ENCODE results near the gene SEC16A.

SEC16A gene

DNA sequence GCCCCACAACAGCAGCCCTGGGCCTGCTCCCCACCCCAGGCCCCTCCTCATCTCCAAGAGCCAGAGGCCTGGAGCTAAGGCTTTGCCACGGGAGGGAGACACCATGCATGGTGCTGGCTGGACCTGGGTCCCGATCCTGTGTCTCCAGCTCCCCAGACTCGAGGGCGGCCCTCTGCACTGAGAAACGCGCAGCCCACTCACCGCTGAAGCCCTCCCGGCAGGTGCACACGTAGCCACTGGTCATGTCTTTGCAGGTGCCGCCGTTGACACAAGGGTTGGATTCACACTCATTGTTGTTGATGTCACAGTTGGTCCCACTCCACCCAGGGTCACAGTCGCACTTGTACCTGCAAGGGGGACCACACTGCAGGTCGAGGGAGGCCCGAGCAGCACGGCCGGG, 30.4 kb upstream of the SEC16A start:
- Histone ChIP-seq H3K27ac (replicated peaks; ENCODE audit: low read length) (no peak overlapping the region), H3K79me1 (ENCODE audit: low read depth, low read length) (peaks cover 30% of the 10 kb centered on the region), H3K4me2 (ENCODE audit: insufficient read depth, low read length, poor library complexity, severe bottlenecking) (no peak overlapping the region), H3K27me3 (ENCODE audit: control insufficient read depth in 3 of 3, insufficient read depth in 3 of 3, low read depth in 1 of 3, low read length in 3 of 3) (no peaks in the 10 kb centered on the region), H3K18ac (ENCODE audit: low read length) (peak overlapping the region; percentile 59), H3K14ac (ENCODE audit: low read length) (peak overlapping the region; percentile 31), H4K8ac (ENCODE audit: low read depth, low read length) (peak overlapping the region; percentile 29), H2BK5ac (ENCODE audit: low read length) (no peak overlapping the region), H3K9me3 (replicated peaks in 1 of 2; ENCODE audit: control insufficient read depth in 2 of 2, insufficient read depth in 1 of 2, low read depth in 1 of 2, low read length in 2 of 2) (peaks cover 0 to 2% of the 10 kb centered on the region in 2 donors), H2BK12ac (ENCODE audit: low read length) (no peak overlapping the region), H3K9ac (ENCODE audit: low read depth, low read length, poor library complexity) (no peak overlapping the region), H4K91ac (ENCODE audit: low read depth, low read length, poor library complexity) (no peak overlapping the region), H2BK15ac (ENCODE audit: low read length) (no peak overlapping the region), H3K4ac (ENCODE audit: low read length) (no peak overlapping the region), H3K4me3 (ENCODE audit: low read length in 2 of 2) (no peak overlapping the region), H3K36me3 (replicated peaks in 1 of 2; ENCODE audit: control insufficient read depth in 2 of 2, insufficient read depth in 2 of 2, low read length in 2 of 2) (peaks cover 87 to 97% of the 10 kb centered on the region in 2 donors), H3K4me1 (ENCODE audit: control insufficient read depth in 2 of 2, insufficient read depth in 1 of 2, low read depth in 1 of 2, low read length in 2 of 2) (peaks cover 0 to 14% of the 10 kb centered on the region in 2 donors), H2AK5ac (ENCODE audit: low read depth, low read length) (peak overlapping the region; percentile 14), H3K23ac (ENCODE audit: low read depth, low read length, poor library complexity) (peak overlapping the region; percentile 8), H2AFZ (ENCODE audit: low read length) (no peak overlapping the region), H2BK120ac (ENCODE audit: low read depth, low read length) (no peak overlapping the region)
- WGBS, 2 donors (ENCODE audit: extremely low coverage in 2 of 2, insufficient read length in 2 of 2, insufficient replicate concordance in 1 of 2), result no CpG with 5 or more reads among the region's 16 CpGs
- DNase-seq (ENCODE audit: low spot score), result no peak

DNA sequence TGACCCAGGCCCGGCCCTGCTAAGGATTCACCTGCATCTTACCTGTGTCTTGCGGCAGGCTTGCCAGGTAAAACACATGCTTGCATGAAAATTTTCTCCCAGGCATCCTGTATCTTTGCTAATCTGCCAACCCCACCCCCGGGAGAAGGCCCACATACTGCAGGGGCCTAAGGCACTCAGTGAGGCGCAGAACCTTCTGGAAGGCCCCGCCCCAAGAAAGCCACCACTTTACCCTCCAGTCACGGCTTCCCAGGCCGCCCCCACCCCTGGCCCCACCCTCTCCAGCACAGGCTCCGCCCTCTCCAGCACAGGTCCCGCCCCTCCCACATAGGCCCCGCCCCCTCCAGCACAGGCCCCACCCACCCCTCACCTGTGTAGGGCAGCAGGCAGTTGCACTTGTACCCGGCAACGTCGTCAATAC, 29.8 kb upstream of the SEC16A start:
- H2BK5ac ChIP-seq (ENCODE audit: low read length), result peak overlapping the region; percentile 87
- no peak overlapping the region for H3K9ac ChIP-seq (ENCODE audit: low read depth, low read length, poor library complexity)
- H3K79me1 ChIP-seq (ENCODE audit: low read depth, low read length), result peaks cover 25% of the 10 kb centered on the region
- peak overlapping the region; percentile 76 for H2BK120ac ChIP-seq (ENCODE audit: low read depth, low read length)
- no peak overlapping the region for H4K8ac ChIP-seq (ENCODE audit: low read depth, low read length)
- H2AK5ac ChIP-seq (ENCODE audit: low read depth, low read length), result peak overlapping the region; percentile 68
- H3K4me3 ChIP-seq (ENCODE audit: low read length in 2 of 2), result no peak overlapping the region
- peak overlapping the region; percentile 64 for H3K18ac ChIP-seq (ENCODE audit: low read length)
- H3K4me1 ChIP-seq (ENCODE audit: control insufficient read depth in 2 of 2, insufficient read depth in 1 of 2, low read depth in 1 of 2, low read length in 2 of 2), result peaks cover 0 to 14% of the 10 kb centered on the region in 2 donors
- no peaks in the 10 kb centered on the region for H3K27me3 ChIP-seq (ENCODE audit: control insufficient read depth in 3 of 3, insufficient read depth in 3 of 3, low read depth in 1 of 3, low read length in 3 of 3)
- peaks cover 87 to 97% of the 10 kb centered on the region in 2 donors for H3K36me3 ChIP-seq (replicated peaks in 1 of 2; ENCODE audit: control insufficient read depth in 2 of 2, insufficient read depth in 2 of 2, low read length in 2 of 2)
- DNase-seq (ENCODE audit: low spot score), result no peak
- H3K4ac ChIP-seq (ENCODE audit: low read length), result no peak overlapping the region
- WGBS, 2 donors (ENCODE audit: extremely low coverage in 2 of 2, insufficient read length in 2 of 2, insufficient replicate concordance in 1 of 2), result no CpG with 5 or more reads among the region's 13 CpGs
- no peak overlapping the region for H2BK15ac ChIP-seq (ENCODE audit: low read length)
- H3K4me2 ChIP-seq (ENCODE audit: insufficient read depth, low read length, poor library complexity, severe bottlenecking), result no peak overlapping the region
- H2AFZ ChIP-seq (ENCODE audit: low read length), result no peak overlapping the region
- no peak overlapping the region for H4K91ac ChIP-seq (ENCODE audit: low read depth, low read length, poor library complexity)
- peaks cover 0 to 2% of the 10 kb centered on the region in 2 donors for H3K9me3 ChIP-seq (replicated peaks in 1 of 2; ENCODE audit: control insufficient read depth in 2 of 2, insufficient read depth in 1 of 2, low read depth in 1 of 2, low read length in 2 of 2)
- no peak overlapping the region for H2BK12ac ChIP-seq (ENCODE audit: low read length)
- peak overlapping the region; percentile 8 for H3K23ac ChIP-seq (ENCODE audit: low read depth, low read length, poor library complexity)
- peak overlapping the region; percentile 91 for H3K27ac ChIP-seq (replicated peaks; ENCODE audit: low read length)
- H3K14ac ChIP-seq (ENCODE audit: low read length), result peak overlapping the region; percentile 4

DNA sequence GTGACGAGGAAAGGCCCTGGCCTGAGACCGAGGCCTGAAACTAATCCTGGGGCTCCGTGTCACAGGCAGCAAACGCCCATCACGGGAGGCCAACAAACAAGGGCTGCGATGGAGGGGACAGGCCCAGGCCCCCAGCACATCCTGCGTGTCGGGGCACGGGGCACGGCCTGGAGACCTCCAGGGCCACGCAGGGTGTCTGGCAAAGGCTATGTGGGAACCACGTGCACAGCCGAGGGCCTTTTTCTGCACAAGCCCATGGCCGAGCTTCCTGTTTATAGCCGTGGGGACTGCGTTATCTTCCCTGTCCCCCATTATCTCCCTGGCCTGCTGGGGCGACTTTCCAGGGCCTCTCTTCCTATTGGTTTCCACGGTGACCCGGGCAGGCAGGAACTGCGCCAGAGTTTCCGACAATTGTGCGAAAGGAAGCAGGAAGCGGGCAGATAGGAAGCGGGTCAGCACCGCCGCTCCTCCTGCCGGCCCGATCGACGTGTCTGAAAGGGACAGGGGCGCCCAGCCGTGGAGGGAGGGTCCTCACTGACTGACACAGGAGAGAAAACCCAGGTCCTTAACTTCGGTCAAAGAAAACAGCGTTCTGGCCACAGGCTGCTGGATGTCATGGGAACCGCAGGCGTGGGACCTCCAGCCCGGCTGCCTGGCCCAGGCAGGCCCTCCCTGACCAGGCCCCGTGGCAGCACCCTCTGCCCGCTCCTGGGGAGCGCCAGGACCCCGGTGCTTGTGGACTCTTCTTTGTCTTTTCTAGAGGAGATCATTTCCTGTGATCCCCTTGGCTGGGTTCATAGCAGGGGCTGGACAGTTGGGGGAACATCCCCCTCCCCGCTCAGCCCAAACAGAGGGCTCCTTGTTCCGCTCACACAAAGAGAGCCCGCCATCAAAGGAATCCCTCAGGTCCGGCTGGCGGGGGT, 29.1 kb upstream of the SEC16A start:
- Histone ChIP-seq H4K8ac (ENCODE audit: low read depth, low read length) (peak overlapping the region; percentile 17), H2BK12ac (ENCODE audit: low read length) (peak overlapping the region; percentile 63), H3K18ac (ENCODE audit: low read length) (peak overlapping the region; percentile 95), H3K9ac (ENCODE audit: low read depth, low read length, poor library complexity) (peak overlapping the region; percentile 78), H2AFZ (ENCODE audit: low read length) (no peak overlapping the region), H3K27me3 (ENCODE audit: control insufficient read depth in 3 of 3, insufficient read depth in 3 of 3, low read depth in 1 of 3, low read length in 3 of 3) (no peaks in the 10 kb centered on the region), H3K79me1 (ENCODE audit: low read depth, low read length) (peaks cover 25% of the 10 kb centered on the region), H3K27ac (replicated peaks; ENCODE audit: low read length) (peak overlapping the region; percentile 91), H3K4me2 (ENCODE audit: insufficient read depth, low read length, poor library complexity, severe bottlenecking) (no peak overlapping the region), H3K36me3 (replicated peaks in 1 of 2; ENCODE audit: control insufficient read depth in 2 of 2, insufficient read depth in 2 of 2, low read length in 2 of 2) (peaks cover 89 to 99% of the 10 kb centered on the region in 2 donors), H2BK120ac (ENCODE audit: low read depth, low read length) (peak overlapping the region; percentile 81), H2BK15ac (ENCODE audit: low read length) (peak overlapping the region; percentile 14), H3K4me1 (ENCODE audit: control insufficient read depth in 2 of 2, insufficient read depth in 1 of 2, low read depth in 1 of 2, low read length in 2 of 2) (peaks cover 0 to 14% of the 10 kb centered on the region in 2 donors), H2BK5ac (ENCODE audit: low read length) (peak overlapping the region; percentile 87), H3K4me3 (ENCODE audit: low read length in 2 of 2) (peak overlapping the region in 1 of 2 donors; percentile 50), H4K91ac (ENCODE audit: low read depth, low read length, poor library complexity) (peak overlapping the region; percentile 94), H3K4ac (ENCODE audit: low read length) (peak overlapping the region; percentile 95), H2AK5ac (ENCODE audit: low read depth, low read length) (peak overlapping the region; percentile 82), H3K14ac (ENCODE audit: low read length) (peak overlapping the region; percentile 98), H3K9me3 (replicated peaks in 1 of 2; ENCODE audit: control insufficient read depth in 2 of 2, insufficient read depth in 1 of 2, low read depth in 1 of 2, low read length in 2 of 2) (peaks cover 0 to 2% of the 10 kb centered on the region in 2 donors), H3K23ac (ENCODE audit: low read depth, low read length, poor library complexity) (peak overlapping the region; percentile 100)
- peak; percentile 38 for DNase-seq (ENCODE audit: low spot score)
- WGBS, 2 donors (ENCODE audit: extremely low coverage in 2 of 2, insufficient read length in 2 of 2, insufficient replicate concordance in 1 of 2), result no CpG with 5 or more reads among the region's 46 CpGs

DNA sequence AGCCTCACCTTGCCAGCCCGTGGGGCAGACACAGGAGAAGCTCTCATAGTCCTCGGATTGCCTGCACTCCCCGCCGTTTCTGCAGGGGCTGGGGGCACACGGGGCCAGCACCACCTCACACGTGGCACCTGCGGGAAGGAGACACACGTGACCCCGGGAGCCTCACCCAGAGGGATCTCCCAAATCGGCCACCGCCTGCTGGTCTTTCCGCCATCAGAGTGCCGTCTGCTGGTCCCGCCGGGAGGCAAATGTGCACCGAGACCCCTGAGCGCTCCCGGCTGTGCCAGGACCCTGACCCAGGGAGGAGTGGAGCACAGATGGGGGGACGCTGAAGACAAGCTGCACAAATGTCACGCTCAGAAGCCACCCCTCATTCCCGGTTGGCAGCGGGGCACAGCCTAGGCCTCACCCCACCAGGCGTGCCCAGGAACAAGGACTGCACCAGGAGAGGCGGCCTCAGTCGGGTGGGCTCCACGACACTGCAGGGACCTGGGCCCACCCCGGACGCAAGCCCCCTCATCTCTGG, 28.4 kb upstream of the SEC16A start:
- Histone ChIP-seq H2BK15ac (ENCODE audit: low read length) (peak overlapping the region; percentile 14), H3K27me3 (ENCODE audit: control insufficient read depth in 3 of 3, insufficient read depth in 3 of 3, low read depth in 1 of 3, low read length in 3 of 3) (no peaks in the 10 kb centered on the region), H3K4ac (ENCODE audit: low read length) (peak overlapping the region; percentile 95), H3K23ac (ENCODE audit: low read depth, low read length, poor library complexity) (peak overlapping the region; percentile 100), H3K18ac (ENCODE audit: low read length) (peak overlapping the region; percentile 95), H2AK5ac (ENCODE audit: low read depth, low read length) (peak overlapping the region; percentile 82), H2BK12ac (ENCODE audit: low read length) (peak overlapping the region; percentile 63), H2AFZ (ENCODE audit: low read length) (no peak overlapping the region), H3K27ac (replicated peaks; ENCODE audit: low read length) (peak overlapping the region; percentile 91), H4K8ac (ENCODE audit: low read depth, low read length) (peak overlapping the region; percentile 17), H3K9ac (ENCODE audit: low read depth, low read length, poor library complexity) (peak overlapping the region; percentile 72), H2BK5ac (ENCODE audit: low read length) (peak overlapping the region; percentile 87), H3K79me1 (ENCODE audit: low read depth, low read length) (peaks cover 28% of the 10 kb centered on the region), H3K4me1 (ENCODE audit: control insufficient read depth in 2 of 2, insufficient read depth in 1 of 2, low read depth in 1 of 2, low read length in 2 of 2) (peaks cover 0 to 14% of the 10 kb centered on the region in 2 donors), H2BK120ac (ENCODE audit: low read depth, low read length) (peak overlapping the region; percentile 81), H3K4me3 (ENCODE audit: low read length in 2 of 2) (peak overlapping the region in 1 of 2 donors; percentile 50), H4K91ac (ENCODE audit: low read depth, low read length, poor library complexity) (no peak overlapping the region), H3K4me2 (ENCODE audit: insufficient read depth, low read length, poor library complexity, severe bottlenecking) (no peak overlapping the region), H3K9me3 (replicated peaks in 1 of 2; ENCODE audit: control insufficient read depth in 2 of 2, insufficient read depth in 1 of 2, low read depth in 1 of 2, low read length in 2 of 2) (peaks cover 0 to 2% of the 10 kb centered on the region in 2 donors), H3K14ac (ENCODE audit: low read length) (peak overlapping the region; percentile 98), H3K36me3 (replicated peaks in 1 of 2; ENCODE audit: control insufficient read depth in 2 of 2, insufficient read depth in 2 of 2, low read length in 2 of 2) (peaks cover 90 to 99% of the 10 kb centered on the region in 2 donors)
- no peak for DNase-seq (ENCODE audit: low spot score)
- WGBS, 2 donors (ENCODE audit: extremely low coverage in 2 of 2, insufficient read length in 2 of 2, insufficient replicate concordance in 1 of 2), result no CpG with 5 or more reads among the region's 28 CpGs
